Mammary epithelial cell (primary cell): ENCODE results near the gene ZCCHC14.

Experiments
- CTCF ChIP-seq, 2 donors: IDR thresholded peaks in 1 of 2; conservative IDR thresholded peaks in 1 of 2; 2 replicates each; pipeline ENCODE4 v1.5.1; 2011 to 2012; ENCODE audit warnings: inconsistent platforms in 2 of 2, low read length in 2 of 2, mild to moderate bottlenecking in 2 of 2, control low read depth in 1 of 2, low read depth in 1 of 2; ENCODE audit not compliant: insufficient read depth in 1 of 2; ENCODE audit errors: extremely low read depth in 1 of 2
- EZH2 ChIP-seq: IDR thresholded peaks from 2 replicates; pipeline ENCODE4 v1.6.1; 2012; ENCODE audit warnings: low read length, inconsistent platforms, borderline replicate concordance

- TF ChIP-seq CTCF (conservative IDR thresholded peaks at IDR 0.05 in 1 of 2, IDR thresholded peaks at IDR 0.05 in 1 of 2; ENCODE audit: extremely low read depth in 1 of 2, insufficient read depth in 1 of 2, low read depth in 1 of 2, low read length in 2 of 2) (no peak), EZH2 (no peak)
These were observed 45.8 kb upstream of the ZCCHC14 start for GRCh38 chr16:87538594-87538993.
